Muscle layer of colon (tissue), 2 donors: ENCODE data around the gene WT1.

Experiments
- H3K27ac ChIP-seq: one replicate; pipeline ENCODE4 v1.7.0; 2013; ENCODE audit warnings: low read depth, mild to moderate bottlenecking, low read length, moderate library complexity
- H3K27me3 ChIP-seq, 2 donors: one replicate each; pipeline ENCODE4 v1.7.0; 2013; ENCODE audit warnings: low read length in 2 of 2, mild to moderate bottlenecking in 2 of 2; ENCODE audit not compliant: insufficient read depth in 2 of 2, control insufficient read depth in 1 of 2
- H3K36me3 ChIP-seq: one replicate; pipeline ENCODE4 v1.7.0; 2013; ENCODE audit warnings: mild to moderate bottlenecking, low read length; ENCODE audit not compliant: insufficient read depth
- H3K4me1 ChIP-seq: one replicate; pipeline ENCODE4 v1.7.0; 2013; ENCODE audit warnings: mild to moderate bottlenecking, low read length; ENCODE audit not compliant: insufficient read depth
- H3K4me3 ChIP-seq, 2 donors: one replicate each; pipeline ENCODE4 v1.7.0; 2013; ENCODE audit warnings: low read length in 2 of 2, low read depth in 1 of 2, mild to moderate bottlenecking in 1 of 2, moderate library complexity in 1 of 2
- H3K9ac ChIP-seq: one replicate; pipeline ENCODE4 v1.7.0; 2013; ENCODE audit warnings: low read length
- H3K9me3 ChIP-seq: one replicate; pipeline ENCODE4 v1.7.0; 2013; ENCODE audit warnings: mild to moderate bottlenecking, low read length
- donor health status: abdominal sarcoma.
- donor health status: Adenocarcinoma of cecum.

Gene WT1

DNA sequence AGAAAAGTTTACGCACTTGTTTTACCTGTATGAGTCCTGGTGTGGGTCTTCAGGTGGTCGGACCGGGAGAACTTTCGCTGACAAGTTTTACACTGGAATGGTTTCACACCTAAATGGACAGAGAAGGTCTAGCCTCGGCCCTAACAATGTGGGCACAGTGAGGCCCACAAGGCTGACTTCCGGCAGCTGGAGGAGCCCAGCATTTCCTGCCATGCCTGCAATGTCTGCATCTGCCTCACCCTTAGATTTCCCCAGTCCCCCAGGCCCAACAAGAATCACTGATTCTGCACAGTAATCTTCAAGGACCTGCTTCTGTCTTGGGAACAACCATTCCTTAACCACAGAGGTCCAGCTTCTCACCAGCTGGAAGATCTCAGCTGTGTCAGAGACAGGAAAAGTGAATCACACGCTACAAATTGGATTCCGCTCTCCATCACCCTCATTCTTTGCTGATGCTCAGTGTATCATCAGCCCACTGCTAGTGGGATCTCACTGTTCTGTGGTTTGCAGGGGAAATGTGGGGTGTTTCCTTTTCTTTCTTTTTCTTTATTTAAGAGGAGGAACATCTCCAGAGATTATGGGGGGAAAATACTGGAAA is 43.3 kb downstream of the WT1 start:
- H3K9ac ChIP-seq = no peak overlapping the region
- H3K4me1 ChIP-seq = no peaks in the 10 kb centered on the region
- H3K27me3 ChIP-seq = no peaks in the 10 kb centered on the region
- no peak overlapping the region for H3K4me3 ChIP-seq
- no peaks in the 10 kb centered on the region for H3K9me3 ChIP-seq
- H3K27ac ChIP-seq = no peak overlapping the region
- H3K36me3 ChIP-seq = no peaks in the 10 kb centered on the region

DNA sequence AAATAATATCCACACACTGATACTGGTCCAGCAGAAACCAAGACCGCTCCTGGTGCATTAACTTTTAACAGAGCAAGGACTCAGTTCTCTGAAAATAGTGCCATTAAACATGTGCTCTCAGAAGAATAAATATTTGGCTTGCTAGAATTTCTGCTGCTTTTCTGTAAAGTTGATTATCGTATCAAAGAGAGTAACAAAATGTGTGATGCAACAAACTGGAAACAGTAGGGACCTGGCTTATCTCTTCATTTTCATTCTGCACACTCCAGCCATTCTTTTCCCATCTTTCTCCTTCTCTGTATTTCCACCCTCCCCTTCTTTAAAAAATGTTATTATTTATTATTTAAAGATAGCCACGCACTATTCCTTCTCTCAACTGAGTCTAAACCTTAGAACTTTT is 43.9 kb downstream of the WT1 start:
- H3K4me1 ChIP-seq = no peaks in the 10 kb centered on the region
- H3K9ac ChIP-seq = no peak overlapping the region
- no peaks in the 10 kb centered on the region for H3K36me3 ChIP-seq
- H3K27me3 ChIP-seq = no peaks in the 10 kb centered on the region
- no peak overlapping the region for H3K27ac ChIP-seq
- no peak overlapping the region for H3K4me3 ChIP-seq
- no peaks in the 10 kb centered on the region for H3K9me3 ChIP-seq

DNA sequence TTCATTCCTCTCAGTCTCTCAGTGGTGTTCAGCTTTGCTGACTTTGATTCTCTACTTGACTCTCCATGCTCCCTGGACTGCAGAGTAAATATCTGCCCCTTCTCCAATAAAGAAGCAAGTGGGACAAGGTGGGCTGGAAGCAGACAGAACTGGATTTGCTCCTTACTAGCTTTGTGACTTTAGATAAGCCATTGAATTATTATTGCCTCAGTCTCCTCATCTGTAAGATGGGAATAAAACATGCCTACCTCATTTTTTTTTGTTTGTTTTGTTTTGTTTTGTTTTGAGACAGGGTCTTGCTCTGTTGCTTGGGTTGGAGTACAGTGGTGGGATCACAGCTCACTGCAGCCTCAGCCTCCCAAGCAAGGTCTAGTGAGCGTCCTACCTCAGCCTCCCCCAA is 44.6 kb downstream of the WT1 start:
- peaks cover 5% of the 10 kb centered on the region for H3K4me1 ChIP-seq
- H3K36me3 ChIP-seq = no peaks in the 10 kb centered on the region
- no peaks in the 10 kb centered on the region for H3K9me3 ChIP-seq
- no peak overlapping the region for H3K4me3 ChIP-seq
- H3K9ac ChIP-seq = no peak overlapping the region
- H3K27me3 ChIP-seq = no peaks in the 10 kb centered on the region
- no peak overlapping the region for H3K27ac ChIP-seq

DNA sequence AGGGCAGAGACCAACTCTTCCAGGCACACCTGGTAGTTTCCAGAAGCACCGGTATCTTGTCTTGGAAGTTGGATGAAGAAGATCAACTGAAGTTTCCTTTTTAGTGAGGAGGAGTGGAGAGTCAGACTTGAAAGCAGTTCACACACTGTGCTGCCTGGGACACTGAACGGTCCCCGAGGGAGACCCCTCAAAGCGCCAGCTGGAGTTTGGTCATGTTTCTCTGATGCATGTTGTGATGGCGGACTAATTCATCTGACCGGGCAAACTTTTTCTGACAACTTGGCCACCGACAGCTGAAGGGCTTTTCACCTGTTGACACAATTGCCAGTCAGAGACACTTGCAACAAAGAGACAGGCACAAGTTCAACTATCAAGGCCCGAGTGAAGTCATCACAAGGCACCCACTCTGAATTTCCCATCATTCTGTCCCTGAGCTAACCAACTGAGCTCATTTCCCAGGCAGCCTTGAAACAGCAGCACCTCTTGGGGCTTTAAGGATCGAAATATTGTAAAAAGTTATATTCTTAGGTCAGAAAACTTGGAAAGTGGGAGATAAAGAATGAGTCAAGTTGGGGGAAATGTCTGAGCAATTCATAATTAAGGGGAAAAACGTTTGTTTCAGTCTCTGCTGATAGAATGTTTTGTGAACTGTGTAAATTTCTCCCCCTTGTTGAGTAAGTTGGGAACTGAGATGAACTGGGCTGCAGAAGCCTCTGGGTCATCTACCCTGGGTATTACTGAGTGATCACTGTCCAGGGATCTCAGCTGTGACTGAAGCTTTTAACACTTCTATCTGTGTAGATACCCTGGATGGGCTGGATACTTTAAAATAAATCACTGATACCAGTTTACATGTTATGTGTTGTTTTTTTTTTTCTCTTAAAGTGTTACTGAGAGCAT is 46.2 kb downstream of the WT1 start:
- Histone ChIP-seq H3K9me3 (no peaks in the 10 kb centered on the region), H3K4me3 (no peak overlapping the region), H3K27me3 (no peaks in the 10 kb centered on the region), H3K4me1 (peaks cover 5% of the 10 kb centered on the region), H3K27ac (no peak overlapping the region), H3K36me3 (no peaks in the 10 kb centered on the region), H3K9ac (no peak overlapping the region)

DNA sequence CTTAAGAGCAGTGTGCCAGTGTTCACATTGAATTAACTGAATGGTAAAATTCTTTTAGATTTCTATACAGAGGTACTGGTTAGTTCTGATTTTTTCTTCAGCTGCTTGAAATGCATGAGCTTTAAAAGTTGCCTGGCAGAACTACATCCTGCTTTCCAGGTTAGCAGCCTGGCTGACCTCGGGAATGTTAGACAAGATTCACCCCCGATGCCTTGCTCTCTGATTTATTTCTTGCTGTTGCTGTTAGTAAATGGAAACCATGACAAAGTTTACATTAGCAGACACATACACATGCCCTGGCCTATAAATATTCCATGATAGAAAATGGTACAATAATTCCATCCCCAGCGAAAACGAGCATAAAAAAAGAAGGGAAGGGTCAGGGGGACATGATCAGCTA is 47.0 kb downstream of the WT1 start:
- no peak overlapping the region for H3K27ac ChIP-seq

DNA sequence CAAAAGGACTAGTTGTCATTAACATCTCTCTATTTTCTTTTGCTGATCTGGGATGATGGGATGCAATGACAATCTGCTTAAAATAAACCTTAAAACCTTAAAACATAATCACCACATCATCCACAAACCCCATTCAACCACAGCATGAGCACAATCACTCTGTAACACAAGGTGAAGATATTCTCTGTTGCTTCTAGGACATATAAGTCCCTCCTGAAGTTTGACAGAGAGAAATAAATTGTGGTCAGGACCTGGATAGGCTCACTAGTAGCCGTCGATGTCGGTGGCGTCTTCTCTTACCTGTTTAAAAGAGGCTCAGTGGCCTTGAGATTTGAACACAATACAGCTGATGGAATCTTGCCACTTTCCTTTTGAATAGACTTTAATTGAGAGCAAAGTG is 47.9 kb downstream of the WT1 start:
- Histone ChIP-seq H3K9ac (no peak overlapping the region), H3K36me3 (no peaks in the 10 kb centered on the region), H3K4me1 (peaks cover 5% of the 10 kb centered on the region), H3K27me3 (no peaks in the 10 kb centered on the region), H3K9me3 (no peaks in the 10 kb centered on the region), H3K27ac (no peak overlapping the region), H3K4me3 (no peak overlapping the region)

More for the DNA sequence above, 47.0 kb downstream of the WT1 start:
- no peaks in the 10 kb centered on the region for H3K27me3 ChIP-seq
- no peak overlapping the region for H3K4me3 ChIP-seq
- H3K36me3 ChIP-seq = no peaks in the 10 kb centered on the region
- H3K9me3 ChIP-seq = no peaks in the 10 kb centered on the region
- H3K9ac ChIP-seq = no peak overlapping the region
- H3K4me1 ChIP-seq = peaks cover 5% of the 10 kb centered on the region

DNA sequence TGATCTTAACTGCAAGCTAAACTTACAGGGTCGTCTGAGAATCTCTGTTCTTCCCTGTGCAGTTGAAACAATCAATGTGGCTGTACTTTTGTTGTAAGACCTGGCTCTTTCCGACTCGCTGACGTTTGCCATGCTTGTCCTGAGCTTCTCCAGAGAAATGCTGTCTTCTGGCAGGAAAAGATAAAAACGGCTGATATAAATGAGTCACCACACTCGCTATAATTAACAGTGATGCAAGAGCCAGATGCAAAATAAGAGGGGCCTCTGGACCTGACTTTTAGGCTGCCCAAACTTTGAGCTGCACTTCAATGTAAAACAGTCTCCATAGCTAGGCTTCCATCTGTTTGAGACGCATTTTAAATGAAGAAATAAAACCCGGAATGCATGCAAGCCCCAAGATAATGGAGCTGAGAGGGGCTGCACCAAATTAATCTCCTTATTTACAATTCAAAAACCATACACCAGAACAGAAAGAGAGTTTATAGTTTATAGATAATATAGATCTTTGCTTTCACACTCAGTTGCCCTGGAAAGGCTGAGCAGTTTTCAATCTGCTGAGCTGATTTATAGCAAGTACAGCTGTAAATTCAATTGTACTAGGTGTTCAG is 48.5 kb downstream of the WT1 start:
- H3K36me3 ChIP-seq = no peaks in the 10 kb centered on the region
- no peaks in the 10 kb centered on the region for H3K9me3 ChIP-seq
- H3K27ac ChIP-seq = no peak overlapping the region
- H3K4me3 ChIP-seq = no peak overlapping the region
- H3K4me1 ChIP-seq = peaks cover 5% of the 10 kb centered on the region
- H3K27me3 ChIP-seq = no peaks in the 10 kb centered on the region
- no peak overlapping the region for H3K9ac ChIP-seq

DNA sequence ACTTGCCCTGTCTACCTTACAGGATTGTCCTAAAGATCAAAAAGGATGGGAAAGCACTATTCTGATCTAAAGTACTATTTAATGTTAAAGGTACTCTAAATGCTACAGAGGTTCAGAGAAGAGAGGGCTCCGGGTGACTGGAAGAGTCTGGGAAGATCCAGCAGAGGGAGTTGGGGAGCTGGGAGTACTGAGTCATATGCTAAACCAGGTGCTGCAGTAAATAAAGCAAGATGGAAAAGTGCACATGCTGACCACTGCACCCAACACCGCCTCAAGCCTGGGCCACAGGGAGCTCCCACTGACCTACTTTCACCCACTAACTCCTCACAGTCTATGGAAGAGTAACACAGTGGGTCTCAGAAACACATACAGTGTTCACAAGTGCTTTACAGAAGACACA is 49.3 kb downstream of the WT1 start:
- no peak overlapping the region for H3K4me3 ChIP-seq
- no peaks in the 10 kb centered on the region for H3K9me3 ChIP-seq
- peaks cover 5% of the 10 kb centered on the region for H3K4me1 ChIP-seq
- no peaks in the 10 kb centered on the region for H3K27me3 ChIP-seq
- no peak overlapping the region for H3K27ac ChIP-seq
- H3K36me3 ChIP-seq = no peaks in the 10 kb centered on the region
- no peak overlapping the region for H3K9ac ChIP-seq

DNA sequence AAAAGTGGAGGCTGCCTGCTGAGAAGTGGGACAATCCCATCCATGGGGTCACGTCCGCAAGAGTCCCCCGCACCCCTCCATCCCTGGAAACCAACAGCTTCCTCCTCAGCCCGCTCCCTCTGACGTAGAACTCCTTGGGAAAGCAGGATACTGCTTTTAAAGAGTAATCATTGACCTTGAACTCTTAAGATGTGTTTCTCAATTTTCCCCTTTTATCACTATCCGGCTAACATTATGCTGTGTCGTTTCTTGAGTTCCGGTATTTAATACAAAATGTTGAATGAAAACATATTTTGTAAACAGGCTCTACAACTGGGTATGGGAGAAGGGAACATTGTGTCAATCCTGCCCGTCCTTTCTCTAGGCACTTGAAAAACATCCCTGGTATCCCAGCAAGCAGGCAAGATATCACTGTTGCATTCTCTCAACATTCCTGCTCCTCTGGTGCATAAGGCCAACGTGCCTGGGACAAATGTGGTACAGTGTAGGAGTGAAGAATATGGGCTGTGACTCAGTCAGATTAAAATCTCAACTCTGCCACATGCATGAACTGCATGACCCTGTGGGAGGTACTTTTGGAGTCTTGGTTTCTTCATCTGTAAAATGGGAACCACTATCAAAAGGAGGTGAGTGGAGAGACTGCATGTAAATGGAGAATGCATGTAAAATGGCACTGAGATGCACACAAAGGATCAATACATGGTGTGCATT is 52.8 kb downstream of the WT1 start:
- no peaks in the 10 kb centered on the region for H3K9me3 ChIP-seq
- no peaks in the 10 kb centered on the region for H3K27me3 ChIP-seq
- H3K9ac ChIP-seq = no peak overlapping the region
- no peak overlapping the region for H3K27ac ChIP-seq
- no peak overlapping the region for H3K4me3 ChIP-seq
- H3K36me3 ChIP-seq = no peaks in the 10 kb centered on the region
- peaks cover 5% of the 10 kb centered on the region for H3K4me1 ChIP-seq

DNA sequence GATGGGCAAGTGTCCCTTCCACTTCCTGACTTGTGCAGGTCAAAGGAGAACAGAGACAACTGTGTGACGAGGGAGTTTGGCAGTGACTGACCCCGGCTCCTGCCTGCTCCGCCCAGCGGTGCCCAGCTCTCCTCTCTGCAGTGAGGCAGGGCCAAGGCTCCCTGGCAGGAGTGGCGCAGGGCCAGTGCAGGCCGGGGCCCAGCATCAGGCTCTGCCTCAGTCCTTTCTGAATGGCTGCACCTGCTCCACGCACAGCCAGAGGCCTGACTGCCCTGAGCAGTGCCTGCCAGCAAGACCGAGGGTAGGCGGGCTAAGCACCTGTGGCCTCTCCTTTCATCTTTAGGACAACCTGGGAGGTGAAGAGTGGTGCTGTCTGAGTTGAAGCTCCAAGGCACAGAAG is 54.2 kb downstream of the WT1 start:
- Histone ChIP-seq H3K9me3 (no peaks in the 10 kb centered on the region), H3K4me1 (peaks cover 2% of the 10 kb centered on the region), H3K9ac (no peak overlapping the region), H3K27me3 (no peaks in the 10 kb centered on the region), H3K27ac (no peak overlapping the region), H3K4me3 (no peak overlapping the region), H3K36me3 (no peaks in the 10 kb centered on the region)

DNA sequence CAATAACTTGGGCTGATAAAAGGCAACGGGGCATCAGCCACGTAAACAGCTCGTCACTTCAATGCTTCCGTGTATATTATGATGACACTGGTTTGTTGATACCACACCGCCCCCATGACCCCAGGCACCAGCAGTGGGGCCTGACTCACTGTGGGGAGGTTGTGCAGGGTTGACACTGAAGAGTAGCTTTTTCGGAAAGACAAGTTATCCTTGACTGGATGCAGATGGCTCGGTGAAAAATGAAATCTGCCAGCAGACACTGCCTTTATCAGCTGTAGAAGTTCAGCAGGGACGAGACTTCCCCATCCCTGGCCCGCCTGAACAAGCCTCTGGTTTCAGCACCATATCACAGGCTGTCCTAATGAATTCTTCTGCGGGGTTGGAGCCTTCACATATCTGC is 55.6 kb downstream of the WT1 start:
- no peaks in the 10 kb centered on the region for H3K4me1 ChIP-seq
- H3K9me3 ChIP-seq = no peaks in the 10 kb centered on the region
- no peaks in the 10 kb centered on the region for H3K36me3 ChIP-seq
- no peaks in the 10 kb centered on the region for H3K27me3 ChIP-seq
- H3K27ac ChIP-seq = no peak overlapping the region
- no peak overlapping the region for H3K4me3 ChIP-seq
- no peak overlapping the region for H3K9ac ChIP-seq
